Measurements from ENCODE around the gene C1R.

GRCh38 chr12:7067096-7067495 is 25.1 kb downstream of the C1R start:
- TF ChIP-seq POLR2A (IDR thresholded peaks at IDR 0.05; ENCODE audit: low read depth, low read length) (no peak), SPI1 (IDR thresholded peaks at IDR 0.05; ENCODE audit: low read depth, low read length) (no peak)
